Tibial nerve (tissue), 3 donors: ENCODE measurements around the gene OTOP2.

Source experiments
- POLR2A ChIP-seq, 2 donors: fragments of 450-650 bp; IDR thresholded peaks; one replicate each; pipeline ENCODE4 v1.6.1; 2017; ENCODE audit warnings: antibody characterized with exemption in 2 of 2, mild to moderate bottlenecking in 2 of 2, moderate library complexity in 2 of 2
- TF ChIP-seq, protein P1 (sequence below), 5 experiments: fragments of 200-600 bp in 3 of 5; fragments of 450-650 bp in 2 of 5; sonication (generic) in 3 of 5; IDR thresholded peaks; one replicate each; pipeline ENCODE4 v1.5.1; 2016 to 2019; ENCODE audit warnings: antibody characterized with exemption in 5 of 5, mild to moderate bottlenecking in 3 of 5, moderate library complexity in 2 of 5

DNA sequence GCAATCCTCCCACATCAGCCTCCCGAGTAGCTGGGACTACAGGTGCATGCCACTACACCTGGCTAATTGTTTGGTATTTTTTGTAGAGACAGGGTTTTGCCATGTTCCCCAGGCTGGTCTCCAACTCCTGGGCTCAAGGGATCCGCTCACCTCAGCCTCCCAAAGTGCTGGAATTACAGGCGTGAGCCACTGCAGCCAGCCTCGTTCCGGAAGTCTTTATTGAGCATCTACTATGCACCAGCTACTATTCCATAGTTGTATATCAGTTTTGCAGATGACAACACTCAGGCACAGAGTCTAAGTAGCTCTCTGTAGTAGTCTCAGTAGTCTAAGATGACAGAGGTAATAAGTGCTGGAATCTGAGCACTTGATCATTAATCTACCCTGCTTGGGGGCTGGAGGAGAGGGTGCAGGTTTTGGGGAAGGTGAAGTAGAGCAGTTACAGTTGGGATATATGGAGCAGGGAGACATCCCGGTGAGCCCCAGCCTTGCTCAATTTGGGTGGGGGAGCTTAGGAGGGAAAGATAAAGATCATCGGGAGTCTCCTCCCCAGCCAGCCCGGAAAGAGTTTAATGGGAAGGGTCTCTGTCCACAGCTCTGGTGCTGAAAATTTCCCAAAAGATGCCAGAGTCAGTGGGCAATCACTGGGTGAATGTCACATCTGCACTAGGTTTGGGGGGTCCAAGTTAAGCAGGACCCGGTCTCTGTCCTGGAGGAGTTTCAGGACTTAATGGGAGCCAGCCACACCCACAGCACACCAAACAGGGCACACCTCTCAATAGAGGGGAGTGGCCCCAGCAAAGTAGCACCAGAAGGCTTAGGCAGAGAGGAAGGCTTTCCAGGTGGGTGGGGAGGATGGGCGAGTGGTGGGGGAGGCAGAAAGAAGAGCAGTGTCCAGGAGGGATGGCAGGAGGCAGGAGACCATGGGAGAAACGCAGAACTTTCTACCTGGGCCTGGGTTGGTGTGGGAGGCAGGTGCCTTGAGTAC lies 13.3 kb downstream of the OTOP2 start:
- TF ChIP-seq, protein P1, sequence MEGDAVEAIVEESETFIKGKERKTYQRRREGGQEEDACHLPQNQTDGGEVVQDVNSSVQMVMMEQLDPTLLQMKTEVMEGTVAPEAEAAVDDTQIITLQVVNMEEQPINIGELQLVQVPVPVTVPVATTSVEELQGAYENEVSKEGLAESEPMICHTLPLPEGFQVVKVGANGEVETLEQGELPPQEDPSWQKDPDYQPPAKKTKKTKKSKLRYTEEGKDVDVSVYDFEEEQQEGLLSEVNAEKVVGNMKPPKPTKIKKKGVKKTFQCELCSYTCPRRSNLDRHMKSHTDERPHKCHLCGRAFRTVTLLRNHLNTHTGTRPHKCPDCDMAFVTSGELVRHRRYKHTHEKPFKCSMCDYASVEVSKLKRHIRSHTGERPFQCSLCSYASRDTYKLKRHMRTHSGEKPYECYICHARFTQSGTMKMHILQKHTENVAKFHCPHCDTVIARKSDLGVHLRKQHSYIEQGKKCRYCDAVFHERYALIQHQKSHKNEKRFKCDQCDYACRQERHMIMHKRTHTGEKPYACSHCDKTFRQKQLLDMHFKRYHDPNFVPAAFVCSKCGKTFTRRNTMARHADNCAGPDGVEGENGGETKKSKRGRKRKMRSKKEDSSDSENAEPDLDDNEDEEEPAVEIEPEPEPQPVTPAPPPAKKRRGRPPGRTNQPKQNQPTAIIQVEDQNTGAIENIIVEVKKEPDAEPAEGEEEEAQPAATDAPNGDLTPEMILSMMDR (IDR thresholded peaks at IDR 0.05), result no peak
- TF ChIP-seq POLR2A (IDR thresholded peaks at IDR 0.05), result no peak
